HepG2 (cell line): ENCODE results near the gene SMO. TPM values are rescaled to one million over a fixed set of nuclear protein-coding genes. Genes with fewer than 3 reads are reported as not detected.

Experiments
- AKAP8 ChIP-seq: sonication (generic); formaldehyde crosslinking; IDR thresholded peaks from 2 replicates; pipeline ENCODE4 v1.5.1; 2020; ENCODE audit warnings: mild to moderate bottlenecking, missing genetic modification reagents
- ATAD3A ChIP-seq: sonication (generic); formaldehyde crosslinking; IDR thresholded peaks from 2 replicates; pipeline ENCODE4 v1.4.0; 2020; ENCODE audit warnings: missing genetic modification reagents
- ATF7 ChIP-seq, 2 experiments: fragments of 450-650 bp in 1 of 2; sonication (generic) in 1 of 2; formaldehyde crosslinking in 1 of 2; IDR thresholded peaks; 2 replicates each; pipeline versions ENCODE4 v1.4.0 to v1.6.1; 2016 to 2020; ENCODE audit warnings: antibody characterized with exemption in 1 of 2, mild to moderate bottlenecking in 1 of 2, missing genetic modification reagents in 1 of 2
- CEBPZ ChIP-seq: IDR thresholded peaks from 2 replicates; pipeline ENCODE4 v1.6.1; 2012; ENCODE audit warnings: low read length, improper control_type of control experiment
- HOXA7 ChIP-seq: sonication (generic); formaldehyde crosslinking; IDR thresholded peaks from 2 replicates; pipeline ENCODE4 v1.8.1; 2022; ENCODE audit warnings: mild to moderate bottlenecking, missing genetic modification reagents, moderate library complexity
- IKZF1 ChIP-seq: fragments of 450-650 bp; IDR thresholded peaks from 2 replicates; pipeline ENCODE4 v1.7.1; 2016
- KAT2B ChIP-seq: fragments of 150-350 bp; IDR thresholded peaks from 2 replicates; pipeline ENCODE4 v1.6.1; 2014; ENCODE audit warnings: low read depth, low read length, borderline replicate concordance
- KDM5B ChIP-seq: sonication (generic); formaldehyde crosslinking; IDR thresholded peaks from 2 replicates; pipeline ENCODE4 v1.4.0; 2020; ENCODE audit warnings: missing genetic modification reagents, mild to moderate bottlenecking, borderline replicate concordance
- NFATC3 ChIP-seq: sonication (generic); formaldehyde crosslinking; IDR thresholded peaks from 2 replicates; pipeline ENCODE4 v1.5.1; 2020; ENCODE audit warnings: mild to moderate bottlenecking, missing genetic modification reagents
- NFKBIZ ChIP-seq: IDR thresholded peaks from 2 replicates; pipeline ENCODE4 v1.6.1; 2018; ENCODE audit warnings: missing genetic modification reagents, missing compliant biosample characterization
- NONO ChIP-seq, 2 experiments: fragments of 450-650 bp in 1 of 2; sonication (generic) in 1 of 2; formaldehyde crosslinking in 1 of 2; IDR thresholded peaks in 1 of 2; conservative IDR thresholded peaks in 1 of 2; 2 replicates each; pipeline versions ENCODE4 v1.6.1 to v1.8.0; 2017 to 2022; ENCODE audit warnings: mild to moderate bottlenecking in 1 of 2, missing genetic modification reagents in 1 of 2, moderate library complexity in 1 of 2
- PCBP1 ChIP-seq: fragments of 200-400 bp; formaldehyde crosslinking; IDR thresholded peaks from 2 replicates; pipeline ENCODE4 v1.6.1; 2017; ENCODE audit warnings: mild to moderate bottlenecking, low read depth, low read length, borderline replicate concordance
- PHF8 ChIP-seq: sonication (generic); formaldehyde crosslinking; IDR thresholded peaks from 2 replicates; pipeline ENCODE4 v1.5.0; 2020; ENCODE audit warnings: missing genetic modification reagents
- RFXAP ChIP-seq: sonication (generic); formaldehyde crosslinking; IDR thresholded peaks from 2 replicates; pipeline ENCODE4 v1.4.0; 2020; ENCODE audit warnings: missing genetic modification reagents, borderline replicate concordance
- SAP130 ChIP-seq: IDR thresholded peaks from 2 replicates; pipeline ENCODE4 v1.6.1; 2016; ENCODE audit warnings: low read depth
- SATB2 ChIP-seq: sonication (generic); formaldehyde crosslinking; IDR thresholded peaks from 2 replicates; pipeline ENCODE4 v1.5.0; 2020; ENCODE audit warnings: missing genetic modification reagents
- SOX6 ChIP-seq, 2 experiments: fragments of 450-650 bp in 1 of 2; sonication (generic) in 1 of 2; formaldehyde crosslinking in 1 of 2; IDR thresholded peaks; 2 replicates each; pipeline versions ENCODE4 v1.4.0 to v1.6.1; 2017 to 2020; ENCODE audit warnings: antibody characterized with exemption in 1 of 2, mild to moderate bottlenecking in 1 of 2, missing genetic modification reagents in 1 of 2
- TMF1 ChIP-seq: sonication (generic); formaldehyde crosslinking; IDR thresholded peaks from 2 replicates; pipeline ENCODE4 v1.8.1; 2022; ENCODE audit warnings: low read depth, missing genetic modification reagents
- ZBTB3 ChIP-seq: sonication (generic); formaldehyde crosslinking; IDR thresholded peaks from 2 replicates; pipeline ENCODE4 v1.4.0; 2020; ENCODE audit warnings: low read depth, mild to moderate bottlenecking, moderate library complexity, missing genetic modification reagents, borderline replicate concordance
- ZNF121 ChIP-seq: sonication (generic); formaldehyde crosslinking; IDR thresholded peaks from 2 replicates; pipeline ENCODE4 v1.5.0; 2020; ENCODE audit warnings: mild to moderate bottlenecking, missing genetic modification reagents
- ZNF234 ChIP-seq: sonication (generic); formaldehyde crosslinking; conservative IDR thresholded peaks from 2 replicates; pipeline ENCODE4 v1.5.1; 2020; ENCODE audit warnings: mild to moderate bottlenecking, missing genetic modification reagents
- ZNF276 ChIP-seq: sonication (generic); formaldehyde crosslinking; IDR thresholded peaks from 2 replicates; pipeline ENCODE4 v1.4.0; 2020; ENCODE audit warnings: mild to moderate bottlenecking, low read depth, missing genetic modification reagents
- ZNF335 ChIP-seq: sonication (generic); formaldehyde crosslinking; IDR thresholded peaks from 2 replicates; pipeline ENCODE4 v1.4.0; 2020; ENCODE audit warnings: missing genetic modification reagents
- ZNF766 ChIP-seq: sonication (generic); formaldehyde crosslinking; IDR thresholded peaks from 2 replicates; pipeline ENCODE4 v1.5.0; 2020; ENCODE audit warnings: missing genetic modification reagents, borderline replicate concordance
- ZUFSP ChIP-seq: sonication (generic); formaldehyde crosslinking; IDR thresholded peaks from 2 replicates; pipeline ENCODE4 v1.9.0; 2021; ENCODE audit warnings: missing genetic modification reagents, mild to moderate bottlenecking, borderline replicate concordance
- polyA plus RNA-seq, 8 experiments: library from polyadenylated mRNA; depleted of rRNA in 3 of 8; stranded (reverse) in 7 of 8; unstranded in 1 of 8; fragments of >200 nt; fragmentation: Illumina TruSeq in 4 of 8; extraction: Trizol in 4 of 8; gene quantifications; 2 replicates each; pipeline versions ENCODE4 v1.2.1 to v1.2.3, GENCODE V29; 2011 to 2016; ENCODE audit warnings: low read depth in 4 of 8, missing spikeins in 1 of 8, mixed read lengths in 1 of 8; ENCODE audit not compliant: insufficient read depth in 1 of 8
- total RNA-seq, 5 experiments: library from RNA; depleted of rRNA; stranded (reverse); fragments of >200 nt; fragmentation: Illumina TruSeq; extraction: Trizol; gene quantifications; 2 replicates each; pipeline ENCODE4 v1.2.3, GENCODE V29; 2016; ENCODE audit warnings: low read depth in 1 of 5

The SMO gene
- total and polyA plus RNA-seq, 2 of the 13 experiments (the other 11 are each of a cell fraction or from before 2014, with no cell fraction given), result 23.8 to 32.3 TPM

GRCh38 chr7:129213828-129214227 is 25.4 kb downstream of the SMO start (continued):
- TF ChIP-seq CEBPZ (no peak), ZUFSP (no peak), KDM5B (no peak), SATB2 (CRISPR knock-in tag) (no peak), ATF7 (IDR thresholded peaks at IDR 0.05) (no peak), ATF7 (CRISPR knock-in tag; IDR thresholded peaks at IDR 0.05) (no peak), ZNF276 (CRISPR knock-in tag) (no peak), RFXAP (CRISPR knock-in tag) (peak; percentile 36; the same call in 1 of the 2 replicates), ATAD3A (no peak), PHF8 (CRISPR knock-in tag) (no peak), NFKBIZ (no peak), KAT2B (no peak), PCBP1 (no peak), ZNF121 (CRISPR knock-in tag) (peak; percentile 9; the same call in 1 of the 2 replicates), SAP130 (CRISPR knock-in tag) (peak; percentile 50), TMF1 (CRISPR knock-in tag) (0 out of 2 replicates have a peak, but pooled peaks have one; percentile 34), SOX6 (IDR thresholded peaks at IDR 0.05) (no peak), SOX6 (CRISPR knock-in tag; IDR thresholded peaks at IDR 0.05) (peak; percentile 30; the same call in 1 of the 2 replicates), ZBTB3 (no peak), ZNF766 (CRISPR knock-in tag) (no peak), IKZF1 (no peak), HOXA7 (CRISPR knock-in tag) (no peak), AKAP8 (0 out of 2 replicates have a peak, but pooled peaks have one; percentile 21), ZNF234 (CRISPR knock-in tag) (no peak), NONO (IDR thresholded peaks at IDR 0.05) (no peak), NONO (CRISPR knock-in tag; conservative IDR thresholded peaks at IDR 0.05) (peak; percentile 62), ZNF335 (CRISPR knock-in tag) (no peak), NFATC3 (CRISPR knock-in tag) (no peak)
